Smooth muscle cell (in vitro differentiated cells): Measurements from ENCODE around the gene OSMR. TPM values are rescaled to one million over a fixed set of nuclear protein-coding genes. Genes with fewer than 3 reads are reported as not detected.

Source experiments
- DNase-seq: peaks from one replicate; lab custom pipeline; 2025; ENCODE audit not compliant: unreplicated experiment; lab: John Stamatoyannopoulos, UW
- H2AFZ ChIP-seq: fragments of 200-600 bp; sonication (generic); 2 replicates; pipeline ENCODE4 v1.6.0; 2016; ENCODE audit warnings: antibody characterized with exemption, low read depth, mild to moderate bottlenecking
- H3F3A ChIP-seq: fragments of 200-600 bp; sonication (generic); 2 replicates; pipeline ENCODE4 v1.6.0; 2017; ENCODE audit warnings: antibody characterized with exemption, low read depth
- H3K27ac ChIP-seq: fragments of 200-600 bp; sonication (generic); 2 replicates; pipeline ENCODE4 v1.5.1; 2016; ENCODE audit warnings: low read depth, mild to moderate bottlenecking
- H3K27me3 ChIP-seq: fragments of 200-600 bp; sonication (generic); 2 replicates; pipeline ENCODE4 v1.6.1; 2016; ENCODE audit warnings: low read depth, mild to moderate bottlenecking
- H3K36me3 ChIP-seq: fragments of 200-600 bp; sonication (generic); 2 replicates; pipeline ENCODE4 v1.5.1; 2016; ENCODE audit warnings: low read depth
- H3K4me1 ChIP-seq: fragments of 200-600 bp; sonication (generic); 2 replicates; pipeline ENCODE4 v1.5.1; 2016; ENCODE audit warnings: low read depth
- H3K4me2 ChIP-seq: fragments of 200-600 bp; sonication (generic); 2 replicates; pipeline ENCODE4 v1.6.0; 2016; ENCODE audit warnings: mild to moderate bottlenecking
- H3K4me3 ChIP-seq: fragments of 200-600 bp; sonication (generic); 2 replicates; pipeline ENCODE4 v1.5.1; 2016; ENCODE audit warnings: mild to moderate bottlenecking
- H3K79me2 ChIP-seq: fragments of 200-600 bp; sonication (generic); 2 replicates; pipeline ENCODE4 v1.6.0; 2016; ENCODE audit warnings: low read depth, mild to moderate bottlenecking
- H3K9ac ChIP-seq: fragments of 200-600 bp; sonication (generic); 2 replicates; pipeline ENCODE4 v1.6.0; 2016; ENCODE audit warnings: low read depth
- H3K9me3 ChIP-seq: fragments of 200-600 bp; sonication (generic); replicated peaks from 2 replicates; pipeline ENCODE4 v1.5.1; 2016; ENCODE audit warnings: low read depth
- H4K20me1 ChIP-seq: fragments of 200-600 bp; sonication (generic); 2 replicates; pipeline ENCODE4 v1.6.0; 2016; ENCODE audit warnings: low read depth
- WGBS: methylation state at CpG from one replicate; pipeline ENCODE4 v1.1.7; 2016; ENCODE audit warnings: low lambda C conversion rate; 5-methylcytosine and 5-hydroxymethylcytosine counted together
- polyA plus RNA-seq: library from polyadenylated mRNA; unstranded; fragments of >200 nt; fragmentation: Nextera tagmentation; extraction: Ambion mirVana; gene quantifications from 2 replicates; pipeline ENCODE4 v1.2.1, GENCODE V29; 2016
- total RNA-seq: library from RNA; depleted of rRNA; stranded (reverse); fragments of >200 nt; gene quantifications from 2 replicates; pipeline ENCODE4 v1.2.3, GENCODE V29; 2014
- TF ChIP-seq, protein P1 (sequence below): fragments of 200-600 bp; sonication (generic); IDR thresholded peaks from 2 replicates; pipeline ENCODE4 v1.5.1; 2017; ENCODE audit warnings: borderline replicate concordance, mild to moderate bottlenecking, antibody characterized with exemption; ENCODE audit not compliant: insufficient read depth, poor library complexity, severe bottlenecking

The OSMR gene
- total and polyA plus RNA-seq, 2 experiments from 2014 or later, result 31.8 to 52.5 TPM

DNA sequence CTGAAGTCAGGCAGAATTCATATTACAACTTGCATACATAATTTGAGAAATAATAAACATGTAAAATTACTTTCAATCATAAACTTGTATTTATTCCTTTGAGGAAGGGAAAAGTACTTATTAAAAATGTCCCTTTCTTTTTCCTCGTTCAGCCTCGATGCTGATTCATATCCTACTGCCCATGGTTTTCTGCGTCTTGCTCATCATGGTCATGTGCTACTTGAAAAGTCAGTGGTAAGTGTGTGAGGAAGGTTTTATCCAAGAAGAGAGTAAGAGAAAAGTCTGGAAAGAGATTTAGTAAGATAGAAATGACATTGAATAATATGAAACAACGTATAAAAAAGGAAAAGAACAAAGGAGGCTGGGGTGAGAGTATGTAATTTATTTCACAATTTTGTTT lies 85.9 kb downstream of the OSMR start:
- H3K36me3 ChIP-seq, result peaks cover 22% of the 10 kb centered on the region
- no peaks in the 10 kb centered on the region for H3K9me3 ChIP-seq
- H3K79me2 ChIP-seq, result no peaks in the 10 kb centered on the region
- H3F3A ChIP-seq, result no peaks in the 10 kb centered on the region
- H3K4me1 ChIP-seq, result no peaks in the 10 kb centered on the region
- no peak overlapping the region for H2AFZ ChIP-seq
- H4K20me1 ChIP-seq, result no peaks in the 10 kb centered on the region
- H3K27ac ChIP-seq, result no peak overlapping the region
- no peak for DNase-seq
- H3K4me3 ChIP-seq, result no peak overlapping the region
- no peak overlapping the region for H3K4me2 ChIP-seq
- H3K9ac ChIP-seq, result no peak overlapping the region
- H3K27me3 ChIP-seq, result no peaks in the 10 kb centered on the region
- TF ChIP-seq, protein P1, sequence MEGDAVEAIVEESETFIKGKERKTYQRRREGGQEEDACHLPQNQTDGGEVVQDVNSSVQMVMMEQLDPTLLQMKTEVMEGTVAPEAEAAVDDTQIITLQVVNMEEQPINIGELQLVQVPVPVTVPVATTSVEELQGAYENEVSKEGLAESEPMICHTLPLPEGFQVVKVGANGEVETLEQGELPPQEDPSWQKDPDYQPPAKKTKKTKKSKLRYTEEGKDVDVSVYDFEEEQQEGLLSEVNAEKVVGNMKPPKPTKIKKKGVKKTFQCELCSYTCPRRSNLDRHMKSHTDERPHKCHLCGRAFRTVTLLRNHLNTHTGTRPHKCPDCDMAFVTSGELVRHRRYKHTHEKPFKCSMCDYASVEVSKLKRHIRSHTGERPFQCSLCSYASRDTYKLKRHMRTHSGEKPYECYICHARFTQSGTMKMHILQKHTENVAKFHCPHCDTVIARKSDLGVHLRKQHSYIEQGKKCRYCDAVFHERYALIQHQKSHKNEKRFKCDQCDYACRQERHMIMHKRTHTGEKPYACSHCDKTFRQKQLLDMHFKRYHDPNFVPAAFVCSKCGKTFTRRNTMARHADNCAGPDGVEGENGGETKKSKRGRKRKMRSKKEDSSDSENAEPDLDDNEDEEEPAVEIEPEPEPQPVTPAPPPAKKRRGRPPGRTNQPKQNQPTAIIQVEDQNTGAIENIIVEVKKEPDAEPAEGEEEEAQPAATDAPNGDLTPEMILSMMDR, result no peak
- 80% methylated on average over 4 of the region's 4 CpGs for WGBS

DNA sequence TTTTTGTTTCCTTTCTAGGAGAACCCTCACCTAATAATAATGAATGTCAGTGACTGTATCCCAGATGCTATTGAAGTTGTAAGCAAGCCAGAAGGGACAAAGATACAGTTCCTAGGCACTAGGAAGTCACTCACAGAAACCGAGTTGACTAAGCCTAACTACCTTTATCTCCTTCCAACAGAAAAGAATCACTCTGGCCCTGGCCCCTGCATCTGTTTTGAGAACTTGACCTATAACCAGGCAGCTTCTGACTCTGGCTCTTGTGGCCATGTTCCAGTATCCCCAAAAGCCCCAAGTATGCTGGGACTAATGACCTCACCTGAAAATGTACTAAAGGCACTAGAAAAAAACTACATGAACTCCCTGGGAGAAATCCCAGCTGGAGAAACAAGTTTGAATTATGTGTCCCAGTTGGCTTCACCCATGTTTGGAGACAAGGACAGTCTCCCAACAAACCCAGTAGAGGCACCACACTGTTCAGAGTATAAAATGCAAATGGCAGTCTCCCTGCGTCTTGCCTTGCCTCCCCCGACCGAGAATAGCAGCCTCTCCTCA lies 87.1 kb downstream of the OSMR start:
- Histone ChIP-seq H3K36me3 (peaks cover 19% of the 10 kb centered on the region), H3K4me1 (no peaks in the 10 kb centered on the region), H3K4me2 (no peak overlapping the region), H3K9me3 (no peaks in the 10 kb centered on the region), H3K9ac (no peak overlapping the region), H2AFZ (no peak overlapping the region), H4K20me1 (no peaks in the 10 kb centered on the region), H3K79me2 (no peaks in the 10 kb centered on the region), H3F3A (no peaks in the 10 kb centered on the region), H3K27me3 (no peaks in the 10 kb centered on the region), H3K4me3 (no peak overlapping the region), H3K27ac (no peak overlapping the region)
- TF ChIP-seq, protein P1, result no peak
- WGBS, result 93% methylated on average over 4 of the region's 4 CpGs
- no peak for DNase-seq

DNA sequence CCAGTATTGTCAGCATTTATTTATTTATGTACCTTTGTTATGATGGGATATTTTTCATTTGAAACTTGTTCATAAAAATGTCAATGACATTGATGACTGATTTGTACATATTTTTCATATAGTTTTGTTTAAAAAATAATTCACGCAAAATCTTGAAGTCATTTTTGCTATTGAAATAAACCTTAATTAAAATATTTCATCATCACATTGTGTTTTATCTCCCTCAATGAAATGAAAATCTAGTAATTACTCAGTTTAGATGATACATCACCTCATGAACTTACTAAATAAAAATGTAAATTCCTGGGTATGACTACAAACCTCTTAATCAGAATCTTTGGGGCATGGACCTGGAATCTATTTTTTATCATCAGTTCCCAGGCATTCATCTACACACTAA lies 89.6 kb downstream of the OSMR start:
- no peaks in the 10 kb centered on the region for H4K20me1 ChIP-seq
- H3K27me3 ChIP-seq, result no peaks in the 10 kb centered on the region
- H3K4me1 ChIP-seq, result no peaks in the 10 kb centered on the region
- H3K9me3 ChIP-seq, result no peaks in the 10 kb centered on the region
- H3K4me2 ChIP-seq, result no peak overlapping the region
- WGBS, result 25% methylated on average over 1 of the region's 1 CpG
- no peak overlapping the region for H2AFZ ChIP-seq
- H3K4me3 ChIP-seq, result no peak overlapping the region
- no peaks in the 10 kb centered on the region for H3F3A ChIP-seq
- DNase-seq, result no peak
- H3K79me2 ChIP-seq, result no peaks in the 10 kb centered on the region
- no peak overlapping the region for H3K9ac ChIP-seq
- H3K36me3 ChIP-seq, result peaks cover 13% of the 10 kb centered on the region
- no peak overlapping the region for H3K27ac ChIP-seq
- TF ChIP-seq, protein P1, result no peak

DNA sequence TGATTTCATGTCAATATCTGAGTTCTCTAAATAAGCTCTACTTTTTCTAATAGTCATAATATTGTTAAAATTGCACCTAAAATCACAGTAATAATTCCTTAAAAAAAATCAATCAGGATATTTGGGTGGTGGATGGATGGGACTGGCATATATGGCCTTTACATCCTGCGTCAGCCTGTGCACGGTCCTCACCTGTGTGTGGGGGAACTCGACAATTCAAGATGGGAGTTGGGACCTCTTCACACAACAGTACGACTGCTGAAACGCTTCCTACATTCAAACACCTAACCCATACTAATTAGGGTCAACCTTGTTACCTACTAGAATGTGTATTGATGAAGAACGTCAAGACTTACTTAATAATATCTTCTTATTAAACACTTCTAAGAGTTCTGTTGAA lies 90.5 kb downstream of the OSMR start:
- TF ChIP-seq, protein P1, result no peak
- Histone ChIP-seq H4K20me1 (no peaks in the 10 kb centered on the region), H3K9ac (no peak overlapping the region), H3K4me3 (no peak overlapping the region), H3F3A (no peaks in the 10 kb centered on the region), H2AFZ (no peak overlapping the region), H3K4me2 (no peak overlapping the region), H3K4me1 (no peaks in the 10 kb centered on the region), H3K27ac (no peak overlapping the region), H3K79me2 (no peaks in the 10 kb centered on the region), H3K9me3 (no peaks in the 10 kb centered on the region), H3K27me3 (no peaks in the 10 kb centered on the region), H3K36me3 (peaks cover 13% of the 10 kb centered on the region)
- DNase-seq, result no peak
- 98% methylated on average over 6 of the region's 6 CpGs for WGBS
